Fibroblast of pulmonary artery (primary cell): ENCODE data around the gene UST.
"Not testable (repeated sequence)": the region's sequence is repeated elsewhere in the genome, so short reads cannot be mapped to it uniquely, and the experiment has no call there.

Source experiments
- DNase-seq: peaks from one replicate; pipeline ENCODE4 v3.0.0-alpha.2; 2010; ENCODE audit warnings: low read depth
- H3K4me3 ChIP-seq: replicated peaks from 2 replicates; pipeline ENCODE4 v1.5.1; 2011; ENCODE audit warnings: low read depth, mild to moderate bottlenecking, control low read depth, low read length, moderate library complexity
- TF ChIP-seq, protein P1 (sequence below): IDR thresholded peaks from 2 replicates; pipeline ENCODE4 v1.5.1; 2011; ENCODE audit warnings: mild to moderate bottlenecking, control low read depth, low read length, inconsistent platforms; ENCODE audit errors: missing control alignments

The UST gene

GRCh38 chr6:148878683-148879082 lies 131.9 kb downstream of the UST start:
- DNase-seq = no peak
- H3K4me3 ChIP-seq = no peak overlapping the region
- TF ChIP-seq, protein P1, sequence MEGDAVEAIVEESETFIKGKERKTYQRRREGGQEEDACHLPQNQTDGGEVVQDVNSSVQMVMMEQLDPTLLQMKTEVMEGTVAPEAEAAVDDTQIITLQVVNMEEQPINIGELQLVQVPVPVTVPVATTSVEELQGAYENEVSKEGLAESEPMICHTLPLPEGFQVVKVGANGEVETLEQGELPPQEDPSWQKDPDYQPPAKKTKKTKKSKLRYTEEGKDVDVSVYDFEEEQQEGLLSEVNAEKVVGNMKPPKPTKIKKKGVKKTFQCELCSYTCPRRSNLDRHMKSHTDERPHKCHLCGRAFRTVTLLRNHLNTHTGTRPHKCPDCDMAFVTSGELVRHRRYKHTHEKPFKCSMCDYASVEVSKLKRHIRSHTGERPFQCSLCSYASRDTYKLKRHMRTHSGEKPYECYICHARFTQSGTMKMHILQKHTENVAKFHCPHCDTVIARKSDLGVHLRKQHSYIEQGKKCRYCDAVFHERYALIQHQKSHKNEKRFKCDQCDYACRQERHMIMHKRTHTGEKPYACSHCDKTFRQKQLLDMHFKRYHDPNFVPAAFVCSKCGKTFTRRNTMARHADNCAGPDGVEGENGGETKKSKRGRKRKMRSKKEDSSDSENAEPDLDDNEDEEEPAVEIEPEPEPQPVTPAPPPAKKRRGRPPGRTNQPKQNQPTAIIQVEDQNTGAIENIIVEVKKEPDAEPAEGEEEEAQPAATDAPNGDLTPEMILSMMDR = no peak

DNA sequence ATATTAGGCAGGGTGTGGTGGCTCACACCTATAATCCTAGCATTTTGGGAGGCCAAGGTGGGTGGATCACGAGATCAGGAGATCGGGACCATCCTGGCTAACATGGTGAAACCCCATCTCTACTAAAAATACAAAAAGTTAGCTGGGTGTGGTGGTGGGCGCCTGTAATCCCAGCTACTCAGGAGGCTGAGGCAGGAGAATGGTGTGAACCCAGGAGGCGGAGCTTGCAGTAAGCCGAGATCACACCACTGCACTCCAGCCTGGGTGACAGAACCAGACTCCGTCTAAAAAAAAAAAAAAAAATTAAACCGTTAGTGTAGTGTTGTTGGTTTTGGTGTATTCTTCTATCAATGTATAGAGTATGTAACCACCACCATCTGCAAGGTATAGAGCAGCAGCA lies 133.9 kb downstream of the UST start:
- not testable (repeated sequence) for DNase-seq, H3K4me3 ChIP-seq

DNA sequence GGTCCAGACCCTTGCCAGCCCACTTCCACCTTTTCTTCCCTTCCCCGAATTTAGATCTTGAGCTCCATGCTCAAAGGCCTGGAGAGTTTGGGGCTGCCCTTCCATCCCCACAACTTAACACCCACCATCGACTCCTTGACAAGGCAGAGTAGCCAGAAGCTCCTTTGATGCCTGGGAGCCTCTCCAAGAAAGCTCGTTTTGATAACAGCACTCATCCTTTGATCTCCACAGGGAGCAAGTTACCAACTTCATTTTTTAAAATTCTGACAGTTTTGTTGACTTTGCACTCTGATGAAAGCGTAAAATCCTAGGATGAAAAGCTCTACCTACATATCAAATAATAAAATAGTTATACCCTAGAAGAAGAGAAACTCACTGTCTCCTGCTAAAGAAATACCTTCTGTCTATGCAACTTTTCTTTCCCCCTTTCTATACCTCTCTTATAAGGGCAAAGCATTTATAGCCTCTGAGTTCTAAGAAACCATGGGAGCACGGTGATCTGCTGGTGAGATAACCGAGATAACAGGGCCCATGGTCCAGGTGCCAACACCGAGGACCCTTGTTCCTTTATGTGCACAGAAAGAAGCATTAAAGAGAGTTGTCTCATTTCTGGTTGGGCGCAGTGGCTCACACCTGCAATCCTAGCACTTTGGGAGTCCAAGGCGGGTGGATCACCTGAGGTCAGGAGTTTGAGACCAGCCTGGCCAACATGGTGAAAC lies 134.9 kb downstream of the UST start:
- H3K4me3 ChIP-seq = no peak overlapping the region
- TF ChIP-seq, protein P1 = no peak
- no peak for DNase-seq

- no peak for DNase-seq
- TF ChIP-seq, protein P1 = no peak
- H3K4me3 ChIP-seq = no peak overlapping the region
Observed at GRCh38 chr6:148883270-148883669, 136.4 kb downstream of the UST start.

DNA sequence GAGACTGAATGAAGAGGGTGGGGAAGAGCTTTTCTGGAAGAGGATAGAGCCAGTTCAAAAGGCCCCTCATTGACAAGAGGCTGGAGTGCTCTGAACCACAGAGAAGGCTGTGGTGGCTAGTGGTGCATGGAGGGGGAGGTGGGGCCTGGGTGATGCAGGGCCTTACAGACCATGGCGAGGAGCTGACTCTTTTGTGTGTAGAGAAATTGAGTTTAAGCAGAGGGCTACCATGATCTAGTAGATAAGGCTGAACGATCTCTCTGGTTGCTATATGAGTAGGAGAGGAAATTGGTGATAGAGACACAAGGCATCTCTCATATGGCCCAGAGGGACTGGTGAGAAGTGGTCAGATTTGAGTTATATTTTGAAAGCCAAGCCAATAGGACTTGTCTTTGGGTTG lies 137.6 kb downstream of the UST start:
- no peak overlapping the region for H3K4me3 ChIP-seq
- no peak for DNase-seq
- TF ChIP-seq, protein P1 = no peak

GRCh38 chr6:148885136-148885865 lies 138.5 kb downstream of the UST start:
- H3K4me3 ChIP-seq = no peak overlapping the region
- peak; percentile 28 for DNase-seq

More at GRCh38 chr6:148885136-148885865, 138.5 kb downstream of the UST start:
- TF ChIP-seq, protein P1 = no peak
